ENCODE results near the gene ZBTB42. TPM values are rescaled to one million over a fixed set of nuclear protein-coding genes. Genes with fewer than 3 reads are reported as not detected.
A peak's percentile ranks its signal among the peaks of the same experiment; 100 is the strongest.

ZBTB42 gene
- total and polyA plus RNA-seq, 2 of the 4 experiments (the other 2 are of a cell fraction) = 1.3 to 2.3 TPM

DNA sequence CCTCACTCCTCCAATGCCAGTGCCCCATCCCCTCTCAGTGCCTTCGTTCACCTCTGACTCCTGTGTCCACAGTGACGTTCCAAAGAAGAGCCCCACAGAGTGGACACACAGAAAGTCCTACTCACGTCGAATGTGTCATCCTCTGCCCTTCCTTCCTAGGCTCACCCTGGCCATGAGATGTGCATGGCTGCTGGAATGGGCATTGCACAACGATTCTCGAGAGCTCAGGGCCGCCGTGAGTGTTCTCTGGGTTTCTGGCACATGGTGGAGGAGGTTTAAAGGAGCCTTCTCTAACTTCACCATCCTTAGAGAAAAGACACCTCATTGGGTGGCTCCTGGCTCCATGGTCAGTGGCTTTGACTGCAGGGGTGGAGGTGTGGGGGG, 51.4 kb downstream of the ZBTB42 start:
- ChIA-PET CTCF (no interaction called here), POLR2A (ENCODE audit: unreplicated experiment) (no interaction called here)
- H3K27me3 ChIP-seq (ENCODE audit: control insufficient read depth, insufficient read depth, low read length) = peaks cover 47% of the 10 kb centered on the region
- H2AK9ac ChIP-seq (replicated peaks; ENCODE audit: low read depth, low read length, poor library complexity) = no peak overlapping the region
- no peak overlapping the region for H3K23ac ChIP-seq (ENCODE audit: low read depth, low read length)
- WGBS, 2 experiments (ENCODE audit: extremely low coverage in 2 of 2, insufficient read length in 1 of 2) = no CpG with 5 or more reads among the region's 8 CpGs
- no peaks in the 10 kb centered on the region for H4K20me1 ChIP-seq (ENCODE audit: insufficient read depth, low read length)
- peak; percentile 11; the same call in 1 of the 2 replicates for ATAC-seq (ENCODE audit: low read depth)
- no peak overlapping the region for H3K4ac ChIP-seq (ENCODE audit: low read depth, low read length)
- H3K18ac ChIP-seq (ENCODE audit: low read depth, low read length) = no peak overlapping the region
- dilution Hi-C loops (cut with HindIII; ENCODE audit: low sequenced_read_pairs, unreplicated experiment) (no loop called here), in situ Hi-C loops (cut with MboI; ENCODE audit: low sequenced_read_pairs) (no loop called here), intact Hi-C loops (cut with micrococcal nuclease) (no loop called here)
- no TSS peak for BruUV-seq (replicated peaks)
- H2BK5ac ChIP-seq (ENCODE audit: low read depth, low read length, poor library complexity, severe bottlenecking) = no peak overlapping the region
- no peak overlapping the region for H4K91ac ChIP-seq (ENCODE audit: insufficient read depth, low read depth, low read length)
- H2AFZ ChIP-seq (replicated peaks; ENCODE audit: low read length, poor library complexity) = no peak overlapping the region
- no peak overlapping the region for H3K27ac ChIP-seq (ENCODE audit: insufficient read depth, low read length)
- H3K79me1 ChIP-seq (ENCODE audit: low read depth in 1 of 2, low read length in 2 of 2) = no peaks in the 10 kb centered on the region
- no peaks in the 10 kb centered on the region for H3K4me1 ChIP-seq (ENCODE audit: control insufficient read depth, insufficient read depth, low read length)
- no peaks in the 10 kb centered on the region for H3K36me3 ChIP-seq (ENCODE audit: control insufficient read depth, insufficient read depth, low read length)
- H2BK15ac ChIP-seq (ENCODE audit: low read depth, low read length) = no peak overlapping the region
- H3K9me1 ChIP-seq (ENCODE audit: insufficient read depth, low read length) = no peaks in the 10 kb centered on the region
- no peak overlapping the region for H3K56ac ChIP-seq (ENCODE audit: extremely low read depth, insufficient read depth, low read length)
- no peak for DNase-seq
- H3K9me3 ChIP-seq (ENCODE audit: control insufficient read depth, insufficient read depth, low read length) = no peaks in the 10 kb centered on the region
- no peak overlapping the region for H4K8ac ChIP-seq (ENCODE audit: low read depth in 2 of 2, low read length in 2 of 2)
- H4K5ac ChIP-seq (ENCODE audit: low read depth, low read length) = no peak overlapping the region
- no peak overlapping the region for H2AK5ac ChIP-seq (ENCODE audit: low read depth, low read length)
- TF ChIP-seq CEBPB (IDR thresholded peaks at IDR 0.05; ENCODE audit: low read depth, low read length) = peak; percentile 74; the same call in 1 of the 2 replicates
- TF ChIP-seq BHLHE40 (IDR thresholded peaks at IDR 0.05; ENCODE audit: low read depth, low read length) = no peak
- no peak overlapping the region for H3K4me3 ChIP-seq (ENCODE audit: insufficient read depth, low read depth, low read length)
- no peak overlapping the region for H2BK120ac ChIP-seq (ENCODE audit: low read depth, low read length)
- H3K4me2 ChIP-seq (ENCODE audit: low read depth, low read length) = no peak overlapping the region
- H2BK20ac ChIP-seq (ENCODE audit: low read depth, low read length) = no peak overlapping the region
- no peak overlapping the region for H3K9ac ChIP-seq (ENCODE audit: low read depth, low read length)
- H3K14ac ChIP-seq (replicated peaks; ENCODE audit: low read depth, low read length) = no peak overlapping the region

Other genes starting within 250 kb of the ZBTB42 start
- gene C14orf180, start 221.3 kb upstream of the ZBTB42 start, total RNA-seq (2012; rRNA removed) = not detected in 2 replicates
- not detected in 2 replicates for gene C14orf180, start 221.3 kb upstream of the ZBTB42 start, polyA plus RNA-seq (2012; rRNA removed)
- not detected in 2 replicates for gene TMEM179, start 196.3 kb upstream of the ZBTB42 start, total RNA-seq (2012; rRNA removed)
- not detected in 2 replicates for gene TMEM179, start 196.3 kb upstream of the ZBTB42 start, polyA plus RNA-seq (2012; rRNA removed)
- 16.8 and 20.0 TPM in 2 replicates for gene INF2, start 111.5 kb upstream of the ZBTB42 start, total RNA-seq (2012; rRNA removed)
- gene INF2, start 111.5 kb upstream of the ZBTB42 start, polyA plus RNA-seq (2012; rRNA removed) = 62.1 and 76.2 TPM in 2 replicates
- 1.8 and 2.5 TPM in 2 replicates for gene ADSS1, start 76.9 kb upstream of the ZBTB42 start, total RNA-seq (2012; rRNA removed)
- 3.9 and 5.2 TPM in 2 replicates for gene ADSS1, start 76.9 kb upstream of the ZBTB42 start, polyA plus RNA-seq (2012; rRNA removed)
- gene SIVA1, start 48.0 kb upstream of the ZBTB42 start, total RNA-seq (2012; rRNA removed) = 132 and 166 TPM in 2 replicates
- gene SIVA1, start 48.0 kb upstream of the ZBTB42 start, polyA plus RNA-seq (2012; rRNA removed) = 184 and 248 TPM in 2 replicates
- 182 and 193 TPM in 2 replicates for gene AKT1, start 5.4 kb upstream of the ZBTB42 start, total RNA-seq (2012; rRNA removed)
- gene AKT1, start 5.4 kb upstream of the ZBTB42 start, polyA plus RNA-seq (2012; rRNA removed) = 221 and 242 TPM in 2 replicates
- 3.6 and 4.2 TPM in 2 replicates for gene CEP170B, start 64.2 kb downstream of the ZBTB42 start, total RNA-seq (2012; rRNA removed)
- 13.1 and 17.5 TPM in 2 replicates for gene CEP170B, start 64.2 kb downstream of the ZBTB42 start, polyA plus RNA-seq (2012; rRNA removed)
- gene PLD4, start 123.8 kb downstream of the ZBTB42 start, total RNA-seq (2012; rRNA removed) = not detected in 2 replicates
- 0.05 and 0.07 TPM in 2 replicates for gene PLD4, start 123.8 kb downstream of the ZBTB42 start, polyA plus RNA-seq (2012; rRNA removed)
- gene AHNAK2, start 177.3 kb downstream of the ZBTB42 start, total RNA-seq (2012; rRNA removed) = 6.7 and 7.9 TPM in 2 replicates
- gene AHNAK2, start 177.3 kb downstream of the ZBTB42 start, polyA plus RNA-seq (2012; rRNA removed) = 2.5 and 2.6 TPM in 2 replicates
- 2.2 and 2.7 TPM in 2 replicates for gene CLBA1, start 184.7 kb downstream of the ZBTB42 start, total RNA-seq (2012; rRNA removed)
- 5.2 and 6.2 TPM in 2 replicates for gene CLBA1, start 184.7 kb downstream of the ZBTB42 start, polyA plus RNA-seq (2012; rRNA removed)
- 17.7 and 19.7 TPM in 2 replicates for gene CDCA4, start 220.0 kb downstream of the ZBTB42 start, total RNA-seq (2012; rRNA removed)
- 18.6 and 21.4 TPM in 2 replicates for gene CDCA4, start 220.0 kb downstream of the ZBTB42 start, polyA plus RNA-seq (2012; rRNA removed)